Panc1 (cell line): ENCODE measurements around the gene PRDM2. TPM values are rescaled to one million over a fixed set of nuclear protein-coding genes. Genes with fewer than 3 reads are reported as not detected.

Experiments used
- ATAC-seq: fragments of 200-7000 bp; cut with Tn5 transposase; 2 replicates; pipeline ENCODE4 v1.9.1; 2020; ENCODE audit warnings: mild to moderate bottlenecking, moderate library complexity
- BruUV-seq: library from RNA; stranded (reverse); fragments of 400-500 nt; replicated peaks from 2 replicates; lab custom pipeline; 2021; lab: Mats Ljungman, UMichigan
- CTCF ChIA-PET: fragments of 300-600 bp; sonication (Branson Sonifier 250); formaldehyde crosslinking; loops from one replicate; lab custom pipeline; 2022; ENCODE audit warnings: antibody characterized with exemption; lab: Charles Lee
- POLR2A ChIA-PET: fragments of 300-600 bp; sonication (Branson Sonifier 250); formaldehyde crosslinking; loops from one replicate; lab custom pipeline; 2022; ENCODE audit warnings: antibody characterized with exemption; lab: Charles Lee
- DNase-seq: peaks from one replicate; pipeline ENCODE4 v3.0.0-alpha.2; 2010; ENCODE audit warnings: low read depth, low spot score
- H3K27ac ChIP-seq: 2 replicates; pipeline ENCODE4 v1.5.1; 2011; ENCODE audit warnings: mild to moderate bottlenecking, low read length, inconsistent platforms
- H3K27me3 ChIP-seq: fragments of 200-500 bp; sonication (Bioruptor generic); 2 replicates; pipeline ENCODE4 v1.6.0; 2014; ENCODE audit warnings: low read length, inconsistent platforms; ENCODE audit not compliant: control insufficient read depth, insufficient read depth
- H3K36me3 ChIP-seq: fragments of 200-500 bp; sonication (Bioruptor generic); 2 replicates; pipeline ENCODE4 v1.5.1; 2014; ENCODE audit warnings: inconsistent platforms, mild to moderate bottlenecking, low read length, moderate library complexity; ENCODE audit not compliant: control insufficient read depth, insufficient read depth
- H3K4me1 ChIP-seq: 2 replicates; pipeline ENCODE4 v1.5.1; 2011; ENCODE audit warnings: inconsistent platforms, mild to moderate bottlenecking, low read length, moderate library complexity; ENCODE audit not compliant: control insufficient read depth, insufficient read depth
- H3K4me3 ChIP-seq, 2 experiments: 2 replicates each; pipeline ENCODE4 v1.5.1; 2011 to 2012; ENCODE audit warnings: low read depth in 2 of 2, low read length in 2 of 2, mild to moderate bottlenecking in 2 of 2, inconsistent platforms in 1 of 2, moderate library complexity in 1 of 2
- H3K9me3 ChIP-seq: fragments of 200-500 bp; sonication (Bioruptor generic); 2 replicates; pipeline ENCODE4 v1.5.1; 2014; ENCODE audit warnings: low read depth, mild to moderate bottlenecking, inconsistent platforms, low read length, moderate library complexity; ENCODE audit not compliant: control insufficient read depth, insufficient read depth
- CTCF ChIP-seq: fragments of 450-650 bp; IDR thresholded peaks from 2 replicates; pipeline ENCODE4 v1.5.1; 2017; ENCODE audit warnings: mild to moderate bottlenecking
- POLR2AphosphoS5 ChIP-seq: IDR thresholded peaks from 2 replicates; pipeline ENCODE4 v1.6.1; 2012; ENCODE audit warnings: mild to moderate bottlenecking, low read depth, low read length, moderate library complexity
- REST ChIP-seq, 2 experiments: IDR thresholded peaks; 2 replicates each; pipeline ENCODE4 v1.6.1; 2011 to 2012; ENCODE audit warnings: low read depth in 2 of 2, control low read depth in 1 of 2, low read length in 1 of 2, mild to moderate bottlenecking in 1 of 2, moderate library complexity in 1 of 2; ENCODE audit not compliant: insufficient read depth in 1 of 2
- SIN3A ChIP-seq: IDR thresholded peaks from 2 replicates; pipeline ENCODE4 v1.6.1; 2012; ENCODE audit warnings: low read depth, mild to moderate bottlenecking, low read length, moderate library complexity, borderline replicate concordance; ENCODE audit not compliant: insufficient read depth
- TCF7L2 ChIP-seq: IDR thresholded peaks from 2 replicates; pipeline ENCODE4 v1.6.1; 2011; ENCODE audit warnings: mild to moderate bottlenecking, low read depth, low read length, inconsistent platforms
- in situ Hi-C: cut with HindIII; loops from 2 replicates; pipeline ENCODE4 v1.10.0; 2016; ENCODE audit warnings: low sequenced_read_pairs, low pct_unique_long_range_greater_than_20kb
- intact Hi-C: fragments of 100-400 bp; cut with micrococcal nuclease; formaldehyde crosslinking; loops from one replicate; pipeline ENCODE4 v1.10.0; 2022; ENCODE audit not compliant: unreplicated experiment
- total RNA-seq: library from RNA; stranded (reverse); gene quantifications from one replicate; pipeline ENCODE4 v1.2.1, GENCODE V29; 2021; ENCODE audit not compliant: unreplicated experiment

Gene PRDM2
- total RNA-seq, 1 experiment from 2014 or later, result 40.3 TPM

GRCh38 chr1:13737398-13737797 is 37.4 kb downstream of the PRDM2 start:
- Histone ChIP-seq H3K4me3 (no peak overlapping the region), H3K36me3 (no peaks in the 10 kb centered on the region), H3K27ac (no peak overlapping the region), H3K27me3 (no peaks in the 10 kb centered on the region), H3K9me3 (no peaks in the 10 kb centered on the region), H3K4me1 (no peaks in the 10 kb centered on the region)
- in situ Hi-C loops, result no loop called here
- no TSS peak for BruUV-seq
- intact Hi-C loops, result no loop called here
- ChIA-PET POLR2A (no interaction called here), CTCF (no interaction called here)
- TF ChIP-seq SIN3A, result no peak
- TF ChIP-seq POLR2AphosphoS5, result no peak
- no peak for TF ChIP-seq REST (IDR thresholded peaks at IDR 0.05; ENCODE audit: insufficient read depth in 1 of 2, low read depth in 2 of 2, low read length in 1 of 2)
- TF ChIP-seq CTCF, result no peak
- no peak for TF ChIP-seq TCF7L2
- no peak for DNase-seq
- no peak for ATAC-seq

- POLR2A ChIA-PET, result no interaction called here
These were observed 46.4 kb downstream of the PRDM2 start for GRCh38 chr1:13746342-13746741.

More at GRCh38 chr1:13746342-13746741, 46.4 kb downstream of the PRDM2 start:
- no peak overlapping the region for H3K4me3 ChIP-seq
- peaks cover 4% of the 10 kb centered on the region; the same call in 1 of the 2 replicates for H3K36me3 ChIP-seq
- DNase-seq (no peak), ATAC-seq (no peak)
- no peaks in the 10 kb centered on the region for H3K27me3 ChIP-seq
- CTCF ChIA-PET, result no interaction called here
- TF ChIP-seq SIN3A (no peak), CTCF (no peak), TCF7L2 (no peak), REST (IDR thresholded peaks at IDR 0.05; ENCODE audit: insufficient read depth in 1 of 2, low read depth in 2 of 2, low read length in 1 of 2) (no peak), POLR2AphosphoS5 (no peak)
- no peak overlapping the region for H3K27ac ChIP-seq
- H3K9me3 ChIP-seq, result no peaks in the 10 kb centered on the region
- intact Hi-C loops, result no loop called here
- in situ Hi-C loops, result no loop called here
- BruUV-seq, result no TSS peak
- H3K4me1 ChIP-seq, result peaks cover 17% of the 10 kb centered on the region
